Liver (tissue), 9 donors: Measurements from ENCODE around the gene PTPN2. TPM values are rescaled to one million over a fixed set of nuclear protein-coding genes. Genes with fewer than 3 reads are reported as not detected.

Experiments used
- DNase-seq: peaks from one replicate; pipeline ENCODE4 v3.0.0-alpha.2; 2017; ENCODE audit warnings: low spot score
- H3K27ac ChIP-seq, 2 donors: one replicate each; pipeline ENCODE4 v1.7.0; 2013; ENCODE audit warnings: inconsistent platforms in 2 of 2, low read length in 2 of 2, control low read depth in 1 of 2, low read depth in 1 of 2, mild to moderate bottlenecking in 1 of 2
- H3K27me3 ChIP-seq, 4 donors: one replicate each; pipeline versions ENCODE4 v1.6.1 to v1.7.0; 2013; ENCODE audit warnings: low read length in 3 of 4, inconsistent platforms in 1 of 4, mild to moderate bottlenecking in 1 of 4, moderate library complexity in 1 of 4; ENCODE audit not compliant: control insufficient read depth in 4 of 4, insufficient read depth in 4 of 4
- H3K36me3 ChIP-seq, 4 donors: one replicate each; pipeline versions ENCODE4 v1.6.1 to v1.7.0; 2013; ENCODE audit warnings: low read length in 3 of 4, mild to moderate bottlenecking in 3 of 4, low read depth in 1 of 4, moderate library complexity in 1 of 4; ENCODE audit not compliant: control insufficient read depth in 4 of 4, insufficient read depth in 3 of 4
- H3K4me1 ChIP-seq, 4 donors: one replicate each; pipeline versions ENCODE4 v1.6.1 to v1.7.0; 2013; ENCODE audit warnings: low read length in 3 of 4, mild to moderate bottlenecking in 3 of 4, moderate library complexity in 1 of 4; ENCODE audit not compliant: control insufficient read depth in 4 of 4, insufficient read depth in 4 of 4
- H3K4me3 ChIP-seq, 3 donors: one replicate each; pipeline versions ENCODE4 v1.6.1 to v1.7.0; 2013; ENCODE audit warnings: low read length in 3 of 3, control low read depth in 1 of 3, low read depth in 1 of 3, mild to moderate bottlenecking in 1 of 3
- H3K9ac ChIP-seq, 2 donors: one replicate each; pipeline ENCODE4 v1.7.0; 2013; ENCODE audit warnings: low read length in 2 of 2, mild to moderate bottlenecking in 2 of 2, moderate library complexity in 2 of 2, control low read depth in 1 of 2, low read depth in 1 of 2
- H3K9me3 ChIP-seq, 4 donors: one replicate each; pipeline versions ENCODE4 v1.6.1 to v1.7.0; 2013; ENCODE audit warnings: low read length in 3 of 4; ENCODE audit not compliant: control insufficient read depth in 4 of 4
- EGR1 ChIP-seq, 2 donors: IDR thresholded peaks; 2 replicates each; pipeline ENCODE4 v1.6.1; 2016 to 2018; ENCODE audit warnings: antibody characterized with exemption in 2 of 2, low read depth in 2 of 2
- FOXA1 ChIP-seq: IDR thresholded peaks from 2 replicates; pipeline ENCODE4 v1.6.1; 2016; ENCODE audit warnings: antibody characterized with exemption
- FOXA2 ChIP-seq: IDR thresholded peaks from 2 replicates; pipeline ENCODE4 v1.6.1; 2016; ENCODE audit warnings: antibody characterized with exemption
- GABPA ChIP-seq, 2 donors: IDR thresholded peaks in 1 of 2; conservative IDR thresholded peaks in 1 of 2; 2 replicates each; pipeline ENCODE4 v1.6.1; 2016; ENCODE audit warnings: antibody characterized with exemption in 2 of 2, mild to moderate bottlenecking in 1 of 2, moderate library complexity in 1 of 2
- HNF4A ChIP-seq, 2 donors: conservative IDR thresholded peaks; 2 replicates each; pipeline ENCODE4 v1.6.1; 2016; ENCODE audit warnings: antibody characterized with exemption in 2 of 2, mild to moderate bottlenecking in 2 of 2
- HNF4G ChIP-seq: IDR thresholded peaks from 2 replicates; pipeline ENCODE4 v1.6.1; 2016; ENCODE audit warnings: antibody characterized with exemption
- JUND ChIP-seq, 2 donors: IDR thresholded peaks; 2 replicates each; pipeline ENCODE4 v1.6.1; 2016; ENCODE audit warnings: antibody characterized with exemption in 2 of 2
- NR2F2 ChIP-seq: IDR thresholded peaks from 2 replicates; pipeline ENCODE4 v1.6.1; 2016; ENCODE audit warnings: antibody characterized with exemption
- RAD21 ChIP-seq, 2 donors: IDR thresholded peaks; 2 replicates each; pipeline ENCODE4 v1.6.1; 2016; ENCODE audit warnings: antibody characterized with exemption in 2 of 2, mild to moderate bottlenecking in 2 of 2
- RXRA ChIP-seq, 2 donors: IDR thresholded peaks; 2 replicates each; pipeline ENCODE4 v1.6.1; 2017 to 2018; ENCODE audit warnings: antibody characterized with exemption in 2 of 2, mild to moderate bottlenecking in 1 of 2
- SP1 ChIP-seq: IDR thresholded peaks from 2 replicates; pipeline ENCODE4 v1.6.1; 2018; ENCODE audit warnings: antibody characterized with exemption, mild to moderate bottlenecking
- TAF1 ChIP-seq: conservative IDR thresholded peaks from 2 replicates; pipeline ENCODE4 v1.6.1; 2016; ENCODE audit warnings: antibody characterized with exemption, mild to moderate bottlenecking
- YY1 ChIP-seq: IDR thresholded peaks from 2 replicates; pipeline ENCODE4 v1.6.1; 2016; ENCODE audit warnings: antibody characterized with exemption, mild to moderate bottlenecking
- WGBS: extraction: QIAGEN DNeasy Blood & Tissue Kit; methylation state at CpG from one replicate; pipeline ENCODE4 v1.1.7; 2013; 5-methylcytosine and 5-hydroxymethylcytosine counted together
- polyA plus RNA-seq, 2 donors: library from polyadenylated mRNA; stranded (reverse) in 1 of 2; unstranded in 1 of 2; fragments of 200-250 nt in 1 of 2; fragments of >200 nt in 1 of 2; fragmentation: Nextera tagmentation in 1 of 2; extraction: Ambion mirVana in 1 of 2; gene quantifications; one replicate each; pipeline versions ENCODE4 v1.2.1 to v1.2.3, GENCODE V29; 2013 to 2015
- total RNA-seq, 2 donors: library from RNA; depleted of rRNA; stranded (reverse); fragments of >200 nt; gene quantifications; one replicate each; pipeline ENCODE4 v1.2.3, GENCODE V29; 2014
- TF ChIP-seq, protein P1 (sequence below): IDR thresholded peaks from 2 replicates; pipeline ENCODE4 v1.6.1; 2016; ENCODE audit warnings: antibody characterized with exemption
- TF ChIP-seq, protein P2 (sequence below): fragments of 150-350 bp; IDR thresholded peaks from 2 replicates; pipeline ENCODE4 v1.5.1; 2017; ENCODE audit warnings: improper control_type of control experiment, low read depth, low read length; ENCODE audit not compliant: missing input control
- TF ChIP-seq, protein P3 (sequence below): IDR thresholded peaks from 2 replicates; pipeline ENCODE4 v1.6.1; 2016; ENCODE audit warnings: antibody characterized with exemption, mild to moderate bottlenecking
- TF ChIP-seq, protein P4 (sequence below): IDR thresholded peaks from 2 replicates; pipeline ENCODE4 v1.6.1; 2016; ENCODE audit warnings: antibody characterized with exemption
- TF ChIP-seq, protein P5 (sequence below): IDR thresholded peaks from 2 replicates; pipeline ENCODE4 v1.6.1; 2016; ENCODE audit warnings: antibody characterized with exemption
- donor health status: healthy.
- donor health status: healthy.
- donor health status: healthy.
- donor health status: healthy.
- donor health status: healthy.

PTPN2 gene
- total and polyA plus RNA-seq, 4 donors, result 9.2 to 21.2 (median 14.9) TPM

DNA sequence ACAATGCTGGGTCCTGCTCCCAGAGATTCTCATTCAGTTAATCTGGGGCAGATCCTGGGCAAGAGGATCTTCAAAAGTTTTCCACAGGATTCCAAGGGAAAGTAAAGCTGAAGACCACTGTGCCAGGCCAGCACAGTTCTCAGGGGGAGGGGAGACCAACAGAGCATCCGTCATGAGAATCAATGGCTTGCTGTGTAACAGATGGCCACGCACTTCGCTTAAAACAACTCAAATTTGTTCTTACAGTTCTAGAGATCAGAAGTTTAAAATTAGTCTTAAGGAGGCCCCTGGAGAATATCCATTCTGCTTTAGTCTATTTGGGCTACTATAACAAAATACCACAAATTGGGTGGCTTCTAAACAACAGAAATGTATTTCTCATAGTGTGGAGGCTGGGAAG, 46.3 kb upstream of the PTPN2 start:
- H3K36me3 ChIP-seq, result no peaks in the 10 kb centered on the region
- H3K27ac ChIP-seq, result no peak overlapping the region
- 93% methylated on average over 3 of the region's 3 CpGs for WGBS
- H3K27me3 ChIP-seq, result peaks cover 0 to 3% (median 0%) of the 10 kb centered on the region in 4 donors
- no peak overlapping the region for H3K9ac ChIP-seq
- TF ChIP-seq, protein P1, sequence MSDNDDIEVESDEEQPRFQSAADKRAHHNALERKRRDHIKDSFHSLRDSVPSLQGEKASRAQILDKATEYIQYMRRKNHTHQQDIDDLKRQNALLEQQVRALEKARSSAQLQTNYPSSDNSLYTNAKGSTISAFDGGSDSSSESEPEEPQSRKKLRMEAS, result no peak
- TF ChIP-seq TAF1 (no peak), YY1 (no peak), NR2F2 (no peak), RXRA (IDR thresholded peaks at IDR 0.05) (no peak), HNF4G (no peak), JUND (IDR thresholded peaks at IDR 0.05) (no peak), GABPA (IDR thresholded peaks at IDR 0.05 in 1 of 2, conservative IDR thresholded peaks at IDR 0.05 in 1 of 2) (no peak), FOXA1 (no peak), SP1 (no peak), RAD21 (IDR thresholded peaks at IDR 0.05) (no peak), HNF4A (conservative IDR thresholded peaks at IDR 0.05) (no peak), FOXA2 (no peak), EGR1 (IDR thresholded peaks at IDR 0.05; ENCODE audit: low read depth in 2 of 2) (no peak)
- TF ChIP-seq, protein P2, sequence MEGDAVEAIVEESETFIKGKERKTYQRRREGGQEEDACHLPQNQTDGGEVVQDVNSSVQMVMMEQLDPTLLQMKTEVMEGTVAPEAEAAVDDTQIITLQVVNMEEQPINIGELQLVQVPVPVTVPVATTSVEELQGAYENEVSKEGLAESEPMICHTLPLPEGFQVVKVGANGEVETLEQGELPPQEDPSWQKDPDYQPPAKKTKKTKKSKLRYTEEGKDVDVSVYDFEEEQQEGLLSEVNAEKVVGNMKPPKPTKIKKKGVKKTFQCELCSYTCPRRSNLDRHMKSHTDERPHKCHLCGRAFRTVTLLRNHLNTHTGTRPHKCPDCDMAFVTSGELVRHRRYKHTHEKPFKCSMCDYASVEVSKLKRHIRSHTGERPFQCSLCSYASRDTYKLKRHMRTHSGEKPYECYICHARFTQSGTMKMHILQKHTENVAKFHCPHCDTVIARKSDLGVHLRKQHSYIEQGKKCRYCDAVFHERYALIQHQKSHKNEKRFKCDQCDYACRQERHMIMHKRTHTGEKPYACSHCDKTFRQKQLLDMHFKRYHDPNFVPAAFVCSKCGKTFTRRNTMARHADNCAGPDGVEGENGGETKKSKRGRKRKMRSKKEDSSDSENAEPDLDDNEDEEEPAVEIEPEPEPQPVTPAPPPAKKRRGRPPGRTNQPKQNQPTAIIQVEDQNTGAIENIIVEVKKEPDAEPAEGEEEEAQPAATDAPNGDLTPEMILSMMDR, result no peak
- TF ChIP-seq, protein P3, sequence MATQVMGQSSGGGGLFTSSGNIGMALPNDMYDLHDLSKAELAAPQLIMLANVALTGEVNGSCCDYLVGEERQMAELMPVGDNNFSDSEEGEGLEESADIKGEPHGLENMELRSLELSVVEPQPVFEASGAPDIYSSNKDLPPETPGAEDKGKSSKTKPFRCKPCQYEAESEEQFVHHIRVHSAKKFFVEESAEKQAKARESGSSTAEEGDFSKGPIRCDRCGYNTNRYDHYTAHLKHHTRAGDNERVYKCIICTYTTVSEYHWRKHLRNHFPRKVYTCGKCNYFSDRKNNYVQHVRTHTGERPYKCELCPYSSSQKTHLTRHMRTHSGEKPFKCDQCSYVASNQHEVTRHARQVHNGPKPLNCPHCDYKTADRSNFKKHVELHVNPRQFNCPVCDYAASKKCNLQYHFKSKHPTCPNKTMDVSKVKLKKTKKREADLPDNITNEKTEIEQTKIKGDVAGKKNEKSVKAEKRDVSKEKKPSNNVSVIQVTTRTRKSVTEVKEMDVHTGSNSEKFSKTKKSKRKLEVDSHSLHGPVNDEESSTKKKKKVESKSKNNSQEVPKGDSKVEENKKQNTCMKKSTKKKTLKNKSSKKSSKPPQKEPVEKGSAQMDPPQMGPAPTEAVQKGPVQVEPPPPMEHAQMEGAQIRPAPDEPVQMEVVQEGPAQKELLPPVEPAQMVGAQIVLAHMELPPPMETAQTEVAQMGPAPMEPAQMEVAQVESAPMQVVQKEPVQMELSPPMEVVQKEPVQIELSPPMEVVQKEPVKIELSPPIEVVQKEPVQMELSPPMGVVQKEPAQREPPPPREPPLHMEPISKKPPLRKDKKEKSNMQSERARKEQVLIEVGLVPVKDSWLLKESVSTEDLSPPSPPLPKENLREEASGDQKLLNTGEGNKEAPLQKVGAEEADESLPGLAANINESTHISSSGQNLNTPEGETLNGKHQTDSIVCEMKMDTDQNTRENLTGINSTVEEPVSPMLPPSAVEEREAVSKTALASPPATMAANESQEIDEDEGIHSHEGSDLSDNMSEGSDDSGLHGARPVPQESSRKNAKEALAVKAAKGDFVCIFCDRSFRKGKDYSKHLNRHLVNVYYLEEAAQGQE, result no peak
- TF ChIP-seq, protein P4, sequence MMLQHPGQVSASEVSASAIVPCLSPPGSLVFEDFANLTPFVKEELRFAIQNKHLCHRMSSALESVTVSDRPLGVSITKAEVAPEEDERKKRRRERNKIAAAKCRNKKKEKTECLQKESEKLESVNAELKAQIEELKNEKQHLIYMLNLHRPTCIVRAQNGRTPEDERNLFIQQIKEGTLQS, result no peak
- TF ChIP-seq, protein P5, sequence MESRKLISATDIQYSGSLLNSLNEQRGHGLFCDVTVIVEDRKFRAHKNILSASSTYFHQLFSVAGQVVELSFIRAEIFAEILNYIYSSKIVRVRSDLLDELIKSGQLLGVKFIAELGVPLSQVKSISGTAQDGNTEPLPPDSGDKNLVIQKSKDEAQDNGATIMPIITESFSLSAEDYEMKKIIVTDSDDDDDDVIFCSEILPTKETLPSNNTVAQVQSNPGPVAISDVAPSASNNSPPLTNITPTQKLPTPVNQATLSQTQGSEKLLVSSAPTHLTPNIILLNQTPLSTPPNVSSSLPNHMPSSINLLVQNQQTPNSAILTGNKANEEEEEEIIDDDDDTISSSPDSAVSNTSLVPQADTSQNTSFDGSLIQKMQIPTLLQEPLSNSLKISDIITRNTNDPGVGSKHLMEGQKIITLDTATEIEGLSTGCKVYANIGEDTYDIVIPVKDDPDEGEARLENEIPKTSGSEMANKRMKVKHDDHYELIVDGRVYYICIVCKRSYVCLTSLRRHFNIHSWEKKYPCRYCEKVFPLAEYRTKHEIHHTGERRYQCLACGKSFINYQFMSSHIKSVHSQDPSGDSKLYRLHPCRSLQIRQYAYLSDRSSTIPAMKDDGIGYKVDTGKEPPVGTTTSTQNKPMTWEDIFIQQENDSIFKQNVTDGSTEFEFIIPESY, result no peak
- no peaks in the 10 kb centered on the region for H3K4me1 ChIP-seq
- no peaks in the 10 kb centered on the region for H3K9me3 ChIP-seq
- no peak for DNase-seq
- no peak overlapping the region for H3K4me3 ChIP-seq
